Peyer's patch (tissue), 4 donors: ENCODE data around the gene MAST2.

Experiments used
- POLR2A ChIP-seq, 2 donors: fragments of 450-650 bp; IDR thresholded peaks; one replicate each; pipeline ENCODE4 v1.5.1; 2017; ENCODE audit warnings: antibody characterized with exemption in 2 of 2, mild to moderate bottlenecking in 2 of 2, moderate library complexity in 2 of 2
- TF ChIP-seq, protein P1 (sequence below), 6 experiments: fragments of 450-650 bp in 4 of 6; fragments of 200-600 bp in 2 of 6; sonication (generic) in 1 of 6; IDR thresholded peaks; one replicate each; pipeline ENCODE4 v1.5.1; 2017 to 2019; ENCODE audit warnings: antibody characterized with exemption in 6 of 6, mild to moderate bottlenecking in 3 of 6, moderate library complexity in 1 of 6

DNA sequence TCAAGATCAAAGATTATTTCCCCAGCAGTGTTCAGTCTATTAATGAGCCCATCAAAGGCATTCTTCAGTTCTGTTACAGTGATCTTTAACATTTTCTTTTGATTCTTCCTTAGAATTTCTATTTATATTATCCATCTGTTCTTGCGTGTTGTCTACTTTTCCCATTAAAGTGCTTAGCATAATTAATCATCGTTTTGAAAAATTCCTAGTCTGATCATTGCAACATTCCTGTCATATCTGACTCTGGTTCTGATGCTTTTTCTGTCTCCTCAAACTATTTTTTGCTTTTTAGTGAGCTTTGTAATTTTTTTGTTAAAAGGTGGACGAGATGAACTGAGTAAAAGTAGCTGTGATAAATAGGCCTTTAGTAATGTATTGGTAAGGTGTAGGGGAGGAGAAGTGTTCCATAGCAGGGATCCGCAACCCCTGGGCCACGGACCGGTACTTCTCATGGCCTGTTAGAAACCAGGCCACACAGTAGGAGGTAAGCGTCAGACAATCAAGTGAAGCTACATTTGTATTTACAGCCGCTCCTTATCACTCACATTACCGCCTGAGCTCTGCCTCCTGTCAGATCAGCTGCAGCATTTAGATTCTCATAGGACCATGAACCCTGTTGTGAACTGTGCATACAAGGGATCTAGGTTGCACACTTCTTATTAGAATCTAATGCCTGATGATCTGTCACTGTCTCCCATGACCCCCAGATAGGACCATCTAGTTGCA, 165.7 kb downstream of the MAST2 start:
- TF ChIP-seq, protein P1, sequence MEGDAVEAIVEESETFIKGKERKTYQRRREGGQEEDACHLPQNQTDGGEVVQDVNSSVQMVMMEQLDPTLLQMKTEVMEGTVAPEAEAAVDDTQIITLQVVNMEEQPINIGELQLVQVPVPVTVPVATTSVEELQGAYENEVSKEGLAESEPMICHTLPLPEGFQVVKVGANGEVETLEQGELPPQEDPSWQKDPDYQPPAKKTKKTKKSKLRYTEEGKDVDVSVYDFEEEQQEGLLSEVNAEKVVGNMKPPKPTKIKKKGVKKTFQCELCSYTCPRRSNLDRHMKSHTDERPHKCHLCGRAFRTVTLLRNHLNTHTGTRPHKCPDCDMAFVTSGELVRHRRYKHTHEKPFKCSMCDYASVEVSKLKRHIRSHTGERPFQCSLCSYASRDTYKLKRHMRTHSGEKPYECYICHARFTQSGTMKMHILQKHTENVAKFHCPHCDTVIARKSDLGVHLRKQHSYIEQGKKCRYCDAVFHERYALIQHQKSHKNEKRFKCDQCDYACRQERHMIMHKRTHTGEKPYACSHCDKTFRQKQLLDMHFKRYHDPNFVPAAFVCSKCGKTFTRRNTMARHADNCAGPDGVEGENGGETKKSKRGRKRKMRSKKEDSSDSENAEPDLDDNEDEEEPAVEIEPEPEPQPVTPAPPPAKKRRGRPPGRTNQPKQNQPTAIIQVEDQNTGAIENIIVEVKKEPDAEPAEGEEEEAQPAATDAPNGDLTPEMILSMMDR (IDR thresholded peaks at IDR 0.05), result no peak
- no peak for TF ChIP-seq POLR2A (IDR thresholded peaks at IDR 0.05)
